K562 (cell line): ENCODE data around the gene C1QTNF9B. TPM values are rescaled to one million over a fixed set of nuclear protein-coding genes. Genes with fewer than 3 reads are reported as not detected.
A peak's percentile ranks its signal among the peaks of the same experiment; 100 is the strongest.

Experiments
- CBX5 ChIP-seq: IDR thresholded peaks from 2 replicates; pipeline ENCODE4 v1.6.1; 2014; ENCODE audit warnings: low read depth, borderline replicate concordance
- ETS2 ChIP-seq: IDR thresholded peaks from 2 replicates; pipeline ENCODE4 v1.6.1; 2016; ENCODE audit warnings: borderline replicate concordance, missing genetic modification characterization, mild to moderate bottlenecking, moderate library complexity, missing compliant biosample characterization; ENCODE audit not compliant: poor library complexity, severe bottlenecking
- GATAD2A ChIP-seq: fragments of 450-650 bp; IDR thresholded peaks from 2 replicates; pipeline ENCODE4 v1.6.1; 2017
- HCFC1 ChIP-seq: IDR thresholded peaks from 2 replicates; pipeline ENCODE4 v1.6.1; 2012; ENCODE audit warnings: low read depth, low read length, improper control_type of control experiment
- YY1 ChIP-seq, 3 experiments: IDR thresholded peaks; 2 replicates each; pipeline ENCODE4 v1.6.1; 2011; ENCODE audit warnings: low read length in 2 of 3, mild to moderate bottlenecking in 2 of 3, moderate library complexity in 2 of 3, borderline replicate concordance in 1 of 3, control low read depth in 1 of 3, low read depth in 1 of 3; ENCODE audit not compliant: insufficient read depth in 3 of 3, insufficient replicate concordance in 2 of 3, control insufficient read depth in 1 of 3, insufficient read length in 1 of 3; ENCODE audit errors: extremely low read depth in 1 of 3
- ZNF717 ChIP-seq: fragments of 250-450 bp; sonication (Bioruptor Pico); IDR thresholded peaks from 2 replicates; pipeline ENCODE4 v1.5.0; 2021
- polyA plus RNA-seq, 8 experiments: library from polyadenylated mRNA; depleted of rRNA in 4 of 8; stranded (reverse) in 5 of 8; unstranded in 3 of 8; fragments of >200 nt; fragmentation: Nextera tagmentation in 2 of 8; fragmentation: Illumina TruSeq in 1 of 8; extraction: Ambion mirVana in 2 of 8; extraction: Trizol in 1 of 8; gene quantifications; 2 replicates each; pipeline versions ENCODE4 v1.2.1 to v1.2.3, GENCODE V29; 2011 to 2014; ENCODE audit warnings: inconsistent platforms in 1 of 8, missing spikeins in 1 of 8
- total RNA-seq, 7 experiments: library from RNA; depleted of rRNA in 6 of 7; stranded (reverse); fragments of >200 nt in 6 of 7; fragmentation: Illumina TruSeq in 2 of 7; extraction: Trizol in 2 of 7; gene quantifications; 2 replicates each; pipeline versions ENCODE4 v1.2.1 to v1.2.3, GENCODE V29; 2011 to 2021; ENCODE audit warnings: low replicate concordance in 1 of 7
- TF ChIP-seq, protein P1 (sequence below): fragments of 250-450 bp; sonication (Bioruptor Pico); IDR thresholded peaks from 2 replicates; pipeline ENCODE4 v1.4.0; 2020; ENCODE audit warnings: mild to moderate bottlenecking, moderate library complexity
- TF ChIP-seq, protein P2 (sequence below): sonication (generic); IDR thresholded peaks from 2 replicates; pipeline ENCODE4 v1.6.1; 2016
- TF ChIP-seq, protein P3 (sequence below): sonication (generic); formaldehyde crosslinking; IDR thresholded peaks from 2 replicates; pipeline ENCODE4 v1.9.0; 2022; ENCODE audit warnings: mild to moderate bottlenecking, missing genetic modification reagents
- TF ChIP-seq, protein P4 (sequence below), 3 experiments: fragments of 200-800 bp in 1 of 3; sonication (Bioruptor generic) in 1 of 3; sonication (generic) in 1 of 3; formaldehyde crosslinking in 1 of 3; IDR thresholded peaks; 2 replicates each; pipeline versions ENCODE4 v1.6.1 to v1.8.0; 2016 to 2022; ENCODE audit warnings: mild to moderate bottlenecking in 2 of 3, missing compliant biosample characterization in 2 of 3, missing genetic modification characterization in 2 of 3, missing genetic modification reagents in 1 of 3
- TF ChIP-seq, protein P5 (sequence below): fragments of 450-650 bp; formaldehyde crosslinking; IDR thresholded peaks from 2 replicates; pipeline ENCODE4 v1.4.0; 2020; ENCODE audit warnings: mild to moderate bottlenecking, moderate library complexity
- TF ChIP-seq, protein P6 (sequence below): fragments of 150-350 bp; IDR thresholded peaks from 2 replicates; pipeline ENCODE4 v1.6.1; 2014; ENCODE audit warnings: low read depth, mild to moderate bottlenecking, low read length, borderline replicate concordance

The C1QTNF9B gene
- total and polyA plus RNA-seq, 9 of the 15 experiments (the other 6 are each of a cell fraction or from before 2014, with no cell fraction given), result 0.14 to 0.94 (median 0.35) TPM; not detected in 3

DNA sequence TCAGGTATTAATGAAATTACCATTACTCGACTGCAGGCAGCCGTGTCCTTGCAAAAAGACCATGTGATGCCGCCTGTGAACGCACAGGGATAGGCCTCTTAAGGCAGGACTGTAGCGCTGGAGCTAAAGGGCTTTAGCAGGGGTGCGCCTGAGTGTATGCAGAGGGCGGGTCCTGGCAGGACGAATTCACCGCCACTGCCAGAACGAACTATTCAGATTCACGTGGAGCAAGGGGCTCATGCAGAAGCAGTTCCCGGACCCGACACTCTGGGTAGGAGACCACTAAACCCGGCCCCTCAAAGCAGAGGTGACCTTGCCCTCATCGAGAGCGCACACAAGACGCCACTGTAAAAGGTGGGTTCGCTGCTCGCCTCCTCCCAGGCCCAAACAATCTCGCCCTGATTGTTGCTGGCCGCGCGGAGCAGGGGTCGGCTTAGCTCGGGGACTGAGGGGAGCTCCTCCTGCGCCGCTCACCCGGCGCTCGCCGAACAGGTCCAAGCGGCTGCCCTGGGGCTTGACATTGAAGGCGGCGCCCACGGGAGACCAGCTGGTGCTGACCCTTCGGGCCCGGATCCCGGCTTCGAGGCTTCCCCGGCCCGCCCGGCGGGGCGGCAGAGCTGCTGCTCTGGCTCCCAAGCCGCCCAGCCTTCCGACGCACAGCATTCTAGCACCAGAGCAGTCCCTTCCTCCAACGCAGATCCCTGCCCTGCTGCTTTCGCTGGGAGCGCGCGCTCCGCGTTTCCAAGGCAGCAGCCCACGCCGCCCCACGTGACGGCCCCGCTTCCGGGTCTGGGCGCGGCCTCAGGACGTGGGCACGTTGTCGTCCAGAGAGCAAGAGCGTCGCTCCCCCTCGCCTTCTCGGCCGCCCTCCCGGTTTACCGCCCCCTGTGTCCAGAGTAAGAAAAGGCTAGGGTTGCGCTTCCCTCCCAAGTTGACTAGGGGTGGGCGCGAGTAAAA is 8.4 kb downstream of the C1QTNF9B start, which contains the start of gene MIPEP (continued):
- TF ChIP-seq, protein P1, sequence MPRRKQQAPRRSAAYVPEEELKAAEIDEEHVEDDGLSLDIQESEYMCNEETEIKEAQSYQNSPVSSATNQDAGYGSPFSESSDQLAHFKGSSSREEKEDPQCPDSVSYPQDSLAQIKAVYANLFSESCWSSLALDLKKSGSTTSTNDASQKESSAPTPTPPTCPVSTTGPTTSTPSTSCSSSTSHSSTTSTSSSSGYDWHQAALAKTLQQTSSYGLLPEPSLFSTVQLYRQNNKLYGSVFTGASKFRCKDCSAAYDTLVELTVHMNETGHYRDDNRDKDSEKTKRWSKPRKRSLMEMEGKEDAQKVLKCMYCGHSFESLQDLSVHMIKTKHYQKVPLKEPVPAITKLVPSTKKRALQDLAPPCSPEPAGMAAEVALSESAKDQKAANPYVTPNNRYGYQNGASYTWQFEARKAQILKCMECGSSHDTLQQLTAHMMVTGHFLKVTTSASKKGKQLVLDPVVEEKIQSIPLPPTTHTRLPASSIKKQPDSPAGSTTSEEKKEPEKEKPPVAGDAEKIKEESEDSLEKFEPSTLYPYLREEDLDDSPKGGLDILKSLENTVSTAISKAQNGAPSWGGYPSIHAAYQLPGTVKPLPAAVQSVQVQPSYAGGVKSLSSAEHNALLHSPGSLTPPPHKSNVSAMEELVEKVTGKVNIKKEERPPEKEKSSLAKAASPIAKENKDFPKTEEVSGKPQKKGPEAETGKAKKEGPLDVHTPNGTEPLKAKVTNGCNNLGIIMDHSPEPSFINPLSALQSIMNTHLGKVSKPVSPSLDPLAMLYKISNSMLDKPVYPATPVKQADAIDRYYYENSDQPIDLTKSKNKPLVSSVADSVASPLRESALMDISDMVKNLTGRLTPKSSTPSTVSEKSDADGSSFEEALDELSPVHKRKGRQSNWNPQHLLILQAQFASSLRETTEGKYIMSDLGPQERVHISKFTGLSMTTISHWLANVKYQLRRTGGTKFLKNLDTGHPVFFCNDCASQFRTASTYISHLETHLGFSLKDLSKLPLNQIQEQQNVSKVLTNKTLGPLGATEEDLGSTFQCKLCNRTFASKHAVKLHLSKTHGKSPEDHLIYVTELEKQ (CRISPR knock-in tag), result no peak
- TF ChIP-seq, protein P2, sequence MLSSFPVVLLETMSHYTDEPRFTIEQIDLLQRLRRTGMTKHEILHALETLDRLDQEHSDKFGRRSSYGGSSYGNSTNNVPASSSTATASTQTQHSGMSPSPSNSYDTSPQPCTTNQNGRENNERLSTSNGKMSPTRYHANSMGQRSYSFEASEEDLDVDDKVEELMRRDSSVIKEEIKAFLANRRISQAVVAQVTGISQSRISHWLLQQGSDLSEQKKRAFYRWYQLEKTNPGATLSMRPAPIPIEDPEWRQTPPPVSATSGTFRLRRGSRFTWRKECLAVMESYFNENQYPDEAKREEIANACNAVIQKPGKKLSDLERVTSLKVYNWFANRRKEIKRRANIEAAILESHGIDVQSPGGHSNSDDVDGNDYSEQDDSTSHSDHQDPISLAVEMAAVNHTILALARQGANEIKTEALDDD, result 0 out of 2 replicates have a peak, but pooled peaks have one; percentile 22
- TF ChIP-seq, protein P3, sequence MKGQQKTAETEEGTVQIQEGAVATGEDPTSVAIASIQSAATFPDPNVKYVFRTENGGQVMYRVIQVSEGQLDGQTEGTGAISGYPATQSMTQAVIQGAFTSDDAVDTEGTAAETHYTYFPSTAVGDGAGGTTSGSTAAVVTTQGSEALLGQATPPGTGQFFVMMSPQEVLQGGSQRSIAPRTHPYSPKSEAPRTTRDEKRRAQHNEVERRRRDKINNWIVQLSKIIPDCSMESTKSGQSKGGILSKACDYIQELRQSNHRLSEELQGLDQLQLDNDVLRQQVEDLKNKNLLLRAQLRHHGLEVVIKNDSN, result peak; percentile 98
- TF ChIP-seq CBX5 (no peak), ZNF717 (CRISPR knock-in tag) (no peak), ETS2 (tag) (no peak), HCFC1 (peak; percentile 77), YY1 (IDR thresholded peaks at IDR 0.05; ENCODE audit: borderline replicate concordance in 1 of 3, control insufficient read depth in 1 of 3, extremely low read depth in 1 of 3, insufficient read depth in 3 of 3, insufficient read length in 1 of 3, insufficient replicate concordance in 2 of 3, low read depth in 1 of 3, low read length in 2 of 3) (peak in 1 of 3 experiments; percentile 45), GATAD2A (no peak)
- TF ChIP-seq, protein P4, sequence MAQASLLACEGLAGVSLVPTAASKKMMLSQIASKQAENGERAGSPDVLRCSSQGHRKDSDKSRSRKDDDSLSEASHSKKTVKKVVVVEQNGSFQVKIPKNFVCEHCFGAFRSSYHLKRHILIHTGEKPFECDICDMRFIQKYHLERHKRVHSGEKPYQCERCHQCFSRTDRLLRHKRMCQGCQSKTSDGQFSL (CRISPR knock-in tag; IDR thresholded peaks at IDR 0.05), result no peak; the same call in 1 of the 2 replicates
- TF ChIP-seq, protein P4 (tag; IDR thresholded peaks at IDR 0.05), result no peak
- TF ChIP-seq, protein P5, sequence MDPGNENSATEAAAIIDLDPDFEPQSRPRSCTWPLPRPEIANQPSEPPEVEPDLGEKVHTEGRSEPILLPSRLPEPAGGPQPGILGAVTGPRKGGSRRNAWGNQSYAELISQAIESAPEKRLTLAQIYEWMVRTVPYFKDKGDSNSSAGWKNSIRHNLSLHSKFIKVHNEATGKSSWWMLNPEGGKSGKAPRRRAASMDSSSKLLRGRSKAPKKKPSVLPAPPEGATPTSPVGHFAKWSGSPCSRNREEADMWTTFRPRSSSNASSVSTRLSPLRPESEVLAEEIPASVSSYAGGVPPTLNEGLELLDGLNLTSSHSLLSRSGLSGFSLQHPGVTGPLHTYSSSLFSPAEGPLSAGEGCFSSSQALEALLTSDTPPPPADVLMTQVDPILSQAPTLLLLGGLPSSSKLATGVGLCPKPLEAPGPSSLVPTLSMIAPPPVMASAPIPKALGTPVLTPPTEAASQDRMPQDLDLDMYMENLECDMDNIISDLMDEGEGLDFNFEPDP, result no peak
- TF ChIP-seq, protein P6, sequence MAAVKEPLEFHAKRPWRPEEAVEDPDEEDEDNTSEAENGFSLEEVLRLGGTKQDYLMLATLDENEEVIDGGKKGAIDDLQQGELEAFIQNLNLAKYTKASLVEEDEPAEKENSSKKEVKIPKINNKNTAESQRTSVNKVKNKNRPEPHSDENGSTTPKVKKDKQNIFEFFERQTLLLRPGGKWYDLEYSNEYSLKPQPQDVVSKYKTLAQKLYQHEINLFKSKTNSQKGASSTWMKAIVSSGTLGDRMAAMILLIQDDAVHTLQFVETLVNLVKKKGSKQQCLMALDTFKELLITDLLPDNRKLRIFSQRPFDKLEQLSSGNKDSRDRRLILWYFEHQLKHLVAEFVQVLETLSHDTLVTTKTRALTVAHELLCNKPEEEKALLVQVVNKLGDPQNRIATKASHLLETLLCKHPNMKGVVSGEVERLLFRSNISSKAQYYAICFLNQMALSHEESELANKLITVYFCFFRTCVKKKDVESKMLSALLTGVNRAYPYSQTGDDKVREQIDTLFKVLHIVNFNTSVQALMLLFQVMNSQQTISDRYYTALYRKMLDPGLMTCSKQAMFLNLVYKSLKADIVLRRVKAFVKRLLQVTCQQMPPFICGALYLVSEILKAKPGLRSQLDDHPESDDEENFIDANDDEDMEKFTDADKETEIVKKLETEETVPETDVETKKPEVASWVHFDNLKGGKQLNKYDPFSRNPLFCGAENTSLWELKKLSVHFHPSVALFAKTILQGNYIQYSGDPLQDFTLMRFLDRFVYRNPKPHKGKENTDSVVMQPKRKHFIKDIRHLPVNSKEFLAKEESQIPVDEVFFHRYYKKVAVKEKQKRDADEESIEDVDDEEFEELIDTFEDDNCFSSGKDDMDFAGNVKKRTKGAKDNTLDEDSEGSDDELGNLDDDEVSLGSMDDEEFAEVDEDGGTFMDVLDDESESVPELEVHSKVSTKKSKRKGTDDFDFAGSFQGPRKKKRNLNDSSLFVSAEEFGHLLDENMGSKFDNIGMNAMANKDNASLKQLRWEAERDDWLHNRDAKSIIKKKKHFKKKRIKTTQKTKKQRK, result no peak
